GM23338 (cell line): ENCODE data around the gene COPZ2.

Source experiments
- CREB1 ChIP-seq: fragments of 250-450 bp; sonication (Bioruptor Pico); IDR thresholded peaks from 2 replicates; pipeline ENCODE4 v1.5.0; 2020; ENCODE audit warnings: low read depth, mild to moderate bottlenecking, moderate library complexity
- CTCF ChIP-seq, 2 experiments: fragments of 200-600 bp in 1 of 2; sonication (generic) in 1 of 2; conservative IDR thresholded peaks; 2 replicates each; pipeline versions ENCODE4 v1.5.1 to v1.6.1; 2016 to 2017; ENCODE audit warnings: antibody characterized with exemption in 2 of 2, low read depth in 2 of 2, mild to moderate bottlenecking in 2 of 2, moderate library complexity in 1 of 2
- EZH2 ChIP-seq: fragments of 200-600 bp; sonication (generic); IDR thresholded peaks from one replicate; pipeline ENCODE4 v1.8.0; 2017; ENCODE audit warnings: antibody characterized with exemption, mild to moderate bottlenecking, low read depth; ENCODE audit not compliant: unreplicated experiment
- JUNB ChIP-seq: IDR thresholded peaks from one replicate; pipeline ENCODE4 v1.6.1; 2016; ENCODE audit warnings: antibody characterized with exemption; ENCODE audit not compliant: unreplicated experiment
- POLR2AphosphoS5 ChIP-seq: IDR thresholded peaks from 2 replicates; pipeline ENCODE4 v1.6.1; 2016; ENCODE audit warnings: antibody characterized with exemption, low read depth
- TF ChIP-seq, protein P1 (sequence below): IDR thresholded peaks from one replicate; pipeline ENCODE4 v1.6.1; 2018; ENCODE audit warnings: antibody characterized with exemption; ENCODE audit not compliant: unreplicated experiment

- TF ChIP-seq CTCF (conservative IDR thresholded peaks at IDR 0.05; ENCODE audit: low read depth in 2 of 2), result no peak
- no peak for TF ChIP-seq POLR2AphosphoS5
- TF ChIP-seq JUNB, result no peak
- no peak for TF ChIP-seq EZH2
- TF ChIP-seq, protein P1, sequence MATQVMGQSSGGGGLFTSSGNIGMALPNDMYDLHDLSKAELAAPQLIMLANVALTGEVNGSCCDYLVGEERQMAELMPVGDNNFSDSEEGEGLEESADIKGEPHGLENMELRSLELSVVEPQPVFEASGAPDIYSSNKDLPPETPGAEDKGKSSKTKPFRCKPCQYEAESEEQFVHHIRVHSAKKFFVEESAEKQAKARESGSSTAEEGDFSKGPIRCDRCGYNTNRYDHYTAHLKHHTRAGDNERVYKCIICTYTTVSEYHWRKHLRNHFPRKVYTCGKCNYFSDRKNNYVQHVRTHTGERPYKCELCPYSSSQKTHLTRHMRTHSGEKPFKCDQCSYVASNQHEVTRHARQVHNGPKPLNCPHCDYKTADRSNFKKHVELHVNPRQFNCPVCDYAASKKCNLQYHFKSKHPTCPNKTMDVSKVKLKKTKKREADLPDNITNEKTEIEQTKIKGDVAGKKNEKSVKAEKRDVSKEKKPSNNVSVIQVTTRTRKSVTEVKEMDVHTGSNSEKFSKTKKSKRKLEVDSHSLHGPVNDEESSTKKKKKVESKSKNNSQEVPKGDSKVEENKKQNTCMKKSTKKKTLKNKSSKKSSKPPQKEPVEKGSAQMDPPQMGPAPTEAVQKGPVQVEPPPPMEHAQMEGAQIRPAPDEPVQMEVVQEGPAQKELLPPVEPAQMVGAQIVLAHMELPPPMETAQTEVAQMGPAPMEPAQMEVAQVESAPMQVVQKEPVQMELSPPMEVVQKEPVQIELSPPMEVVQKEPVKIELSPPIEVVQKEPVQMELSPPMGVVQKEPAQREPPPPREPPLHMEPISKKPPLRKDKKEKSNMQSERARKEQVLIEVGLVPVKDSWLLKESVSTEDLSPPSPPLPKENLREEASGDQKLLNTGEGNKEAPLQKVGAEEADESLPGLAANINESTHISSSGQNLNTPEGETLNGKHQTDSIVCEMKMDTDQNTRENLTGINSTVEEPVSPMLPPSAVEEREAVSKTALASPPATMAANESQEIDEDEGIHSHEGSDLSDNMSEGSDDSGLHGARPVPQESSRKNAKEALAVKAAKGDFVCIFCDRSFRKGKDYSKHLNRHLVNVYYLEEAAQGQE, result no peak
- TF ChIP-seq CREB1 (CRISPR knock-in tag), result no peak
Measured at GRCh38 chr17:48022901-48023300, 14.7 kb downstream of the COPZ2 start.
